ENCODE results near the gene GAK.

Gene GAK

DNA sequence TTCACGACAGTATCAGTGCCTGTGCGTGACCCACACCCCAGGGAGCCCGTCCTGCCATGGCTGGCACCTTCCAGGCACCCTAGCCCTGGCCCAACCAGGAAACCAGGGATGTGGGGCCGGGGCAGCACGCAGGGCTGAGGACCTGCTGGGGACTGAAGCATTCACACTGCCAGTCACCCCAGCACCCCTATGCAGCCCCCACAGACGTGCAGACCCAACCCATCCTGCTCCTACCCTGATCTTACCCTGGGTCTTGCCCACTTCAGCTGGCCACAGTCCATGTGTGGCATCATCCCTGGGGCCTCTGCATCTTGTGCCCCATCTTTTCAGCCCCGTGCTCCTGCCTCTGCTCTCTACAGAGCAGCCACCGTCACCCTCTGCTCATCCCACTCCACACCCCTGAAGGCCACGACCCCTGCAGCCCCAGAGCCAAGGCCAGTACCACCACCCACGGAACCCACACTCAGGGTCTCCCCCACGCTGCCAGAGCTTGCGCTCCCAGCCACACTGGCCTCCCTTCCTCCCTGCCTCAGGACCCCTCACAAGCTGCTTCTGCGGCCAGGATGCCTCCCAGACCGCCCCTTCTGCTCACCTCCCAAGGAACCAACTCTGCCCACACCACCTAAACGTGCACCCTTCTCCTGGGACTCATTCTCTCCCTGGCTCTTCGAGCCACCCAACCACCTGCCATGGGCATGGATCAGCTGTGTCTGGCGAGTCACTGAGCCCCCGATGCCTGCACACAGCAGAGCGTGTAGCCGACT lies 25.6 kb downstream of the GAK start:
- DNase-seq, result no peak

GRCh38 chr4:905485-906338 lies 26.4 kb downstream of the GAK start:
- no peak for DNase-seq

DNA sequence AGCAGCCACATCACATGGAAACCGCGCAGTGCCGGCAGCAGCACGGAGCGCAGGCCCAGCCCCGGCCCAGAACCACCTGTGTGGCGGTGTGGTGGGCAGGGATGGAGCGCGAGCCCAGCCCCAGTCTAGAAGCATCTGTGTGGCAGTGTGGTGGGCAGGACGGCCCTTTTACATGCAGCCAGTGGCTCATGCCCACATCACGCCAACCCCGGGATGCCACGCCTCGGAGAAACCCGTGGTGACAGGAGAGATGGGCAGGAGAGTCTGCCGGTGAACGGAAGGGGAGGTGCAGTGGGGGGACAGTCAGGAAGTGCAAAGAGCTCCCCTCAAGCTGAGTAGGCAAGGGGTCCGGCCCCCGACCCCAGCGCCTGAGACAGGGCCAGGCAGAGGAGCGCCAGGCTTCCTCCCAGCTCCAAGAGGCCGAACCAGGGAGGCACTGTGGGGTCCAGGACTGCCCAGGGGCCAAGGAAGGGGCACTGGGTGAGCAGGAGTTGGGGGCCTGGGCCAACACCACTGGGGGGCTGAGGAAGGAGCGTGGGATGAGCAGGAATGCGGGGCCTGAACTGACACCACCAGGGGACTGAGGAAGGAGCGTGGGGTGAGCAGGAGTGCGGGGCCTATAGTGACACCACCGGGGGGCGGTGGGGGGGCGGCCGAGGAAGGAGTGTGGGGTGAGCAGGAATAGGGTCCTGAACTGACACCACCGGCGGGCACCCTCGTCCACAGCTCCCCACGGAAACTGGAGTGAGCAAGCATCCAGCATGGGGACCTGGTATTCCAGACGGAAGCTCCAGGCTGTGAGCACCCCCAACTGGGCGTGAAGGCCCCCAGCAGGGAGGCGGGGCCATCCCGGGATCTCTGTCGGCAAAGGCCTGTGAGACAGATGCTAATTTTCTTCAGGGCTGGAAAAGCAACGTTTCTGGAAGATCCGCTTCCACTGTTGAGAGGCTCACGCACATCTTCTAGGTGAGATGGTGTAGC lies 28.8 kb downstream of the GAK start:
- DNase-seq, result no peak

- no peak for DNase-seq
Observed at GRCh38 chr4:901192-901910, 30.8 kb downstream of the GAK start.

GRCh38 chr4:900721-901120 lies 31.4 kb downstream of the GAK start:
- no peak for DNase-seq

- no peak for DNase-seq
Observed at GRCh38 chr4:900073-900472, 32.0 kb downstream of the GAK start.

- no peak for DNase-seq
Observed at GRCh38 chr4:899556-899906, 32.6 kb downstream of the GAK start.

- no peak for DNase-seq
Observed at GRCh38 chr4:898869-899555, 33.1 kb downstream of the GAK start.

- no peak for DNase-seq
Observed at GRCh38 chr4:898123-898522, 34.0 kb downstream of the GAK start.

- no peak for DNase-seq
Observed at GRCh38 chr4:896630-897029, 35.5 kb downstream of the GAK start.

- no peak for DNase-seq
Observed at GRCh38 chr4:896216-896615, 35.9 kb downstream of the GAK start.

GRCh38 chr4:895596-895995 lies 36.5 kb downstream of the GAK start:
- DNase-seq, result no peak

DNA sequence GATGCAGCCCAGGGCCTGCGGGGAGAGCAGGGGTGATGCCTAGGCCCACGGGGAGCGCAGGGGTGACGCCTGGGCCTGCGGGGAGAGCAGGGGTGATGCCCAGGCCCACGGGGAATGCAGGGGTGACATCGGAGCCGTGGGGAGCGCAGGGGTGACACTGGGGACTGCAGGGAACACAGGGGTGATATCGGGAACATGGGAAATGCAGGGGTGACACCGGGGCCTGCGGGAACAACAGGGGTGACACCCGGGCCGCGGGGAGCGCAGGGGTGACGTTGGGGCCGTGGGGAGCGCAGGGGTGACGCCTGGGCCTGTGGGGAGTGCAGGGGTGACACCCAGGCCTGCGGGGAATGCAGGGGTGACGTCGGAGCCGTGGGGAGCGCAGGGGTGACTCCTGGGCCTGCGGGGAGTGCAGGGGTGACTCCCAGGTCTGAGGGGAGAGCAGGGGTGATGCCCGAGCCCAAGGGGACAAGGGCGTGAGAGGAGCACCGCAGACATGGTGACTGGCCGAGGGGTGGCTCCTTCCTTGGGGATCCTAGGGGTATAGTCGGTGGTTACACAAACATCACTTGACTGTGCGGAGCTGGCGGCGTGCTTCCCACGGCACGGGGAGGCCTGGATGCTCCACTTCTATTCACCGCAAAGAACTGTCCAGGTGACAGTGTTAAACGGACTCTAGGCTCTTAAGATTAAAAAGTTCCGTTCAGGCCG lies 38.0 kb downstream of the GAK start:
- no peak for DNase-seq

- no peak for DNase-seq
Observed at GRCh38 chr4:893276-893994, 38.7 kb downstream of the GAK start.

GRCh38 chr4:892780-893179 lies 39.3 kb downstream of the GAK start:
- no peak for DNase-seq

GRCh38 chr4:891747-892146 lies 40.4 kb downstream of the GAK start:
- no peak for DNase-seq

GRCh38 chr4:890036-890695 lies 42.0 kb downstream of the GAK start:
- DNase-seq, result no peak

GRCh38 chr4:889516-889915 lies 42.6 kb downstream of the GAK start:
- DNase-seq, result no peak

DNA sequence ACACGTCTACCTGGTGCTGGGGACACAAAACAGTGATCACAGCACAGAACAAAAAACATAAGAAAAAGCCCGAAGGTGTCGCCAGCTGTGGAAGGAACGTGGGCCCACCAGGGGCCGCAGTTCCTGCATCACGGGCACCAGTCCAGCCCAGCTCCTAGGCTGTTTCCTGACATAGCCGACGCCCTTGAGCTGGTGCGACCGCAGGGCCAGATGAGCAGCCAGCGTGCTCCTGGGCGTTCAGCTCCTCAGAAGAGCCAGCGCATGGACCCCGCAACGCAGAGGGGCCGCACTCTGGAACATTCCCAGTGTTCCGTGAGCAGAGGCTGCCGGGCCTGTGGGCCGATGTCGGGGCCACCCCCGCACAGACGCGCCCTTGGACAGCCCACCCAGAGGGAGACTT lies 44.1 kb downstream of the GAK start:
- DNase-seq, result no peak

Measured in NCI-H510A (cell line).